ENCODE data around the gene OVAAL.

DNA sequence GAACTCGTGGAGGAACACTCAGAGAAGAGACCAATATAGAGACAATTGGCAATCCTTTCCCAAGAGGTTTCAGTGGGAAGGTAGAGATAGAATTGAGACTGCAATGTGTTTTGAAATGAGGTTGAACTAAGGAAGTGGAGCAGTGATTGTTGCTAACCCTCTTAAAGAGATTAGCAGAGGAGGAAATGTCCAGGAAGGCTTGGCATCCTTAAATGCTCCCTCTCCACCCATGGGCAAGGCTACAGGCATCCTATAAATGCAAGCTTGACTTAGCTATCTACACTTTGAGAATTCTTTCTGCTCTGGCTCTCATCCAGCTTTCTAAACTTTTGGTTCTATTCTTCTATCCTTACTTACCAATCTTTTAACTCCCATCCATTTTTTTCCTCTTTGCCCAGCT lies 42.7 kb downstream of the OVAAL start:
- no peak for TF ChIP-seq POLR2AphosphoS5 (IDR thresholded peaks at IDR 0.05; ENCODE audit: low read depth)
- TF ChIP-seq, protein P1, sequence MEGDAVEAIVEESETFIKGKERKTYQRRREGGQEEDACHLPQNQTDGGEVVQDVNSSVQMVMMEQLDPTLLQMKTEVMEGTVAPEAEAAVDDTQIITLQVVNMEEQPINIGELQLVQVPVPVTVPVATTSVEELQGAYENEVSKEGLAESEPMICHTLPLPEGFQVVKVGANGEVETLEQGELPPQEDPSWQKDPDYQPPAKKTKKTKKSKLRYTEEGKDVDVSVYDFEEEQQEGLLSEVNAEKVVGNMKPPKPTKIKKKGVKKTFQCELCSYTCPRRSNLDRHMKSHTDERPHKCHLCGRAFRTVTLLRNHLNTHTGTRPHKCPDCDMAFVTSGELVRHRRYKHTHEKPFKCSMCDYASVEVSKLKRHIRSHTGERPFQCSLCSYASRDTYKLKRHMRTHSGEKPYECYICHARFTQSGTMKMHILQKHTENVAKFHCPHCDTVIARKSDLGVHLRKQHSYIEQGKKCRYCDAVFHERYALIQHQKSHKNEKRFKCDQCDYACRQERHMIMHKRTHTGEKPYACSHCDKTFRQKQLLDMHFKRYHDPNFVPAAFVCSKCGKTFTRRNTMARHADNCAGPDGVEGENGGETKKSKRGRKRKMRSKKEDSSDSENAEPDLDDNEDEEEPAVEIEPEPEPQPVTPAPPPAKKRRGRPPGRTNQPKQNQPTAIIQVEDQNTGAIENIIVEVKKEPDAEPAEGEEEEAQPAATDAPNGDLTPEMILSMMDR (IDR thresholded peaks at IDR 0.05; ENCODE audit: insufficient read depth, low read length), result no peak
